HG03565 (cell line): ENCODE data around the gene ZNF587.
"Not testable (repeated sequence)": the region's sequence is repeated elsewhere in the genome, so short reads cannot be mapped to it uniquely, and the experiment has no call there.

ENCODE experiments used
- ATAC-seq: cut with Tn5 transposase; IDR thresholded peaks from one replicate; pipeline ENCODE4 v1.9.1; 2021; ENCODE audit warnings: mild to moderate bottlenecking, moderate library complexity; ENCODE audit not compliant: unreplicated experiment

The ZNF587 gene

GRCh38 chr19:57873883-57874799 is 24.5 kb downstream of the ZNF587 start:
- ATAC-seq: not testable (repeated sequence)

- no peak for ATAC-seq
These were observed 36.4 kb downstream of the ZNF587 start for GRCh38 chr19:57886046-57886445.

- no peak for ATAC-seq
These were observed 37.7 kb downstream of the ZNF587 start for GRCh38 chr19:57887195-57887941.

- ATAC-seq: peak; percentile 2
These were observed 38.5 kb downstream of the ZNF587 start for GRCh38 chr19:57888107-57888559.

- peak; percentile 61 for ATAC-seq
These were observed 39.0 kb downstream of the ZNF587 start, which contains the start of gene ZNF814 for GRCh38 chr19:57888560-57889231. TSS of gene ZNF814 (minus strand) at chr19:57889037. CDS start at chr19:57888802, 235 bp downstream.

- not testable (repeated sequence) for ATAC-seq
These were observed 41.0 kb downstream of the ZNF587 start for GRCh38 chr19:57890706-57891105.

GRCh38 chr19:57900311-57900710 is 50.7 kb downstream of the ZNF587 start:
- no peak for ATAC-seq

- no peak for ATAC-seq
These were observed 54.0 kb downstream of the ZNF587 start for GRCh38 chr19:57903618-57904184.

- no peak for ATAC-seq
These were observed 55.6 kb downstream of the ZNF587 start for GRCh38 chr19:57905258-57905657.

- ATAC-seq: no peak
These were observed 57.7 kb downstream of the ZNF587 start for GRCh38 chr19:57907394-57907793.

- no peak for ATAC-seq
These were observed 64.9 kb downstream of the ZNF587 start for GRCh38 chr19:57914531-57914930.
